Activated CD4-positive, alpha-beta memory T cell treated with anti-CD3 and anti-CD28 coated beads for 36 hours (primary cell): ENCODE results near the gene LRRC37A2. TPM values are rescaled to one million over a fixed set of nuclear protein-coding genes. Genes with fewer than 3 reads are reported as not detected.
A peak's percentile ranks its signal among the peaks of the same experiment; 100 is the strongest.
"Not testable (repeated sequence)": the region's sequence is repeated elsewhere in the genome, so short reads cannot be mapped to it uniquely, and the experiment has no call there.

Experiments
- CTCF ChIA-PET: fragments of 350-600 bp; sonication (Branson Sonifier 250); formaldehyde crosslinking; loops from one replicate; lab custom pipeline; 2021; ENCODE audit warnings: antibody characterized with exemption, inconsistent platforms; lab: Charles Lee
- POLR2A ChIA-PET: fragments of 350-600 bp; sonication (Branson Sonifier 250); formaldehyde crosslinking; loops from one replicate; lab custom pipeline; 2021; ENCODE audit warnings: antibody characterized with exemption; lab: Charles Lee
- DNase-seq: peaks from one replicate; pipeline ENCODE4 v3.0.0-alpha.2; 2020
- H3K27ac Mint-ChIP-seq: one replicate; pipeline ENCODE4 v1.8.0; 2021; ENCODE audit warnings: mixed read lengths
- H3K27me3 Mint-ChIP-seq: one replicate; pipeline ENCODE4 v1.8.0; 2021; ENCODE audit warnings: mixed read lengths
- H3K36me3 Mint-ChIP-seq: one replicate; pipeline ENCODE4 v1.8.0; 2021; ENCODE audit warnings: mixed read lengths
- H3K4me1 Mint-ChIP-seq: one replicate; pipeline ENCODE4 v1.8.0; 2021; ENCODE audit warnings: low read depth, mixed read lengths
- H3K4me3 Mint-ChIP-seq: one replicate; pipeline ENCODE4 v1.8.0; 2021; ENCODE audit warnings: mild to moderate bottlenecking, mixed read lengths
- H3K9me3 Mint-ChIP-seq: one replicate; pipeline ENCODE4 v1.8.0; 2021; ENCODE audit warnings: mixed read lengths
- intact Hi-C: fragments of 100-400 bp; cut with micrococcal nuclease; formaldehyde crosslinking; loops from one replicate; pipeline ENCODE4 v1.15.1; 2023
- total RNA-seq, 2 experiments: library from RNA; stranded (reverse); gene quantifications; one replicate each; pipeline ENCODE4 v1.2.3, GENCODE V29; 2021

LRRC37A2 gene
- total RNA-seq, result 10 to 100 TPM; 11.1 to 11.2 TPM

DNA sequence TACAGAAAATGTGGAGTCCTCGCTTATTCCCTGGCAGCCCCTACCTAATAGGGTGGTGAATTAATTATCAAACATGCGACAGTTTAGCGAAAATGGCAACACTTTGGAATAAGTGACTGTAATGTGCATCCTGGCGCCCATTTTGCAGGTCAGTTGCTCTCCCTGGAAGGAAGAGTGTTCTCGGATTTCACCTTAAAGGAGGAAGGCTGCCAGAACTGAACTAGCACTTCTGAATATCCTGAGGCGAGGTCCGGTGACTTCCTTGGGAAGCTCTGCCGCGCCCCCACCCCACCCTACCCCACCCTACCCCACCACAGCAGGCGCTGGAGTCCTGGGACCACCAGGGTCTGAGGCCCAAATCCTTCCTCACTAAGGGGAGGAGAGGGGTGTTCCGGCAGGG lies at the start of gene LRRC37A2:
LRRC37A2 (plus strand) TSS at position 301 of the 400 bp plus-strand sequence. CDS start 245 bp downstream, outside the sequence.
- DNase-seq, H3K27me3 Mint-ChIP-seq, H3K36me3 Mint-ChIP-seq, H3K9me3 Mint-ChIP-seq, CTCF ChIA-PET, intact Hi-C loops, H3K4me1 Mint-ChIP-seq, H3K27ac Mint-ChIP-seq, H3K4me3 Mint-ChIP-seq, POLR2A ChIA-PET: not testable (repeated sequence)

DNA sequence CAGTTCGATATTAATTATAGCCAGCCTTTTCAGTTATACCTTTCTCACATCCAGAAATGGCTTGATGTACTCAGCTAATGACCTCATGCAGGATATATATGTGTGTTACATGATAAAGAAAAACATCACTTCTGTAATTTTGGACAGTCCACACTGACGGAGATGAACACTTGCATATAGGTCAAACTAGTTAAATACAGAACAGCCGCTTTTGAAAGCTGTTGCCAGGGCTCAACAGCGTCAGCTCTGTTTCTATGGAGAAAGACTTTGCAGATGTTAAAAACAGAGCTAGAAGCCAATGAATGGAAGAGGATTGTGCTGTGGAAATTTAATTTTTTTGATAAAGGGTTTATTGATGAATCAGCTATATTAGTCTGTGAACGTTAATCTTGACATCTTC lies 44.6 kb upstream of the LRRC37A2 start:
- H3K4me1 Mint-ChIP-seq, H3K4me3 Mint-ChIP-seq, DNase-seq, intact Hi-C loops, H3K9me3 Mint-ChIP-seq, H3K36me3 Mint-ChIP-seq, H3K27me3 Mint-ChIP-seq, POLR2A ChIA-PET, CTCF ChIA-PET, H3K27ac Mint-ChIP-seq: not testable (repeated sequence)

DNA sequence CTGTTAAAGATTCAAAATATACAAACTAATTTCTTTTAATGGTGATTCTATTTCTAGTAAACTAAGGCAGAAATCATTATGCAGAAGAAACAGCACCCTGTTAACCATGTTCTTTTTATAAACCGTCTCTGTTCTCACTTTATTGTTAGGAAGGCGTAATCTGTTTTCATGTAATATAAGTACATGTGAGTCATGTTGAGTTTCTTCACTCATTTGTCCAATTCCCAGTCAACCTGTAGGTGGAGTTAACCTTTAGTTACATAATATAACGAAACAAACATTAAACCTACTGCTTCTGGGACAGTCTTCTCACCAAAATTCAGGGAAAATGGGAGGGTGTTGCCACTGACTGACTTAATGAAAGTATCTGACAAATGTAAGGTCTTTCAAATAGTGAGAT lies 37.8 kb upstream of the LRRC37A2 start:
- intact Hi-C loops, H3K36me3 Mint-ChIP-seq, DNase-seq, H3K4me3 Mint-ChIP-seq, H3K4me1 Mint-ChIP-seq, H3K9me3 Mint-ChIP-seq, POLR2A ChIA-PET, CTCF ChIA-PET, H3K27me3 Mint-ChIP-seq, H3K27ac Mint-ChIP-seq: not testable (repeated sequence)

DNA sequence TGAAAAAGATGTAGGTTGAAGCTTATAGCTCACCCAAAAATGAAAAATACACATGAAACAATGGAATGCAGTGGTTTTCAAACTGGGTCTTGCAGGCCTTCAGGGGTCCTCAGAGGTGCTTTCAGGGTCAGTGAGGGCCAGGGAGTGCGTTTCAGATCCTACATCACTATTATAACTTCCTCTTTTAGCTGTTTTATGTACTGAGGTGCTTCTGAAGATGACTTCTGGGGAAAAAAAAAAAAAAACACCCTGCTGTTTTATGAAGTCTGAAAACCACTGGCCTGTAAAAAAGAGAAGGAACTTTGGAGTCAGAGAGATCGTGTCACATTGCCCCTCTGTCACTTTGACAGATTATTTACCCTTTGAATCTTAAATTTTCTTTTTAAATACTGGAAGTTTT lies 36.7 kb upstream of the LRRC37A2 start:
- DNase-seq, H3K4me1 Mint-ChIP-seq, H3K27me3 Mint-ChIP-seq, H3K9me3 Mint-ChIP-seq, H3K36me3 Mint-ChIP-seq, CTCF ChIA-PET, H3K27ac Mint-ChIP-seq, POLR2A ChIA-PET, H3K4me3 Mint-ChIP-seq, intact Hi-C loops: not testable (repeated sequence)

DNA sequence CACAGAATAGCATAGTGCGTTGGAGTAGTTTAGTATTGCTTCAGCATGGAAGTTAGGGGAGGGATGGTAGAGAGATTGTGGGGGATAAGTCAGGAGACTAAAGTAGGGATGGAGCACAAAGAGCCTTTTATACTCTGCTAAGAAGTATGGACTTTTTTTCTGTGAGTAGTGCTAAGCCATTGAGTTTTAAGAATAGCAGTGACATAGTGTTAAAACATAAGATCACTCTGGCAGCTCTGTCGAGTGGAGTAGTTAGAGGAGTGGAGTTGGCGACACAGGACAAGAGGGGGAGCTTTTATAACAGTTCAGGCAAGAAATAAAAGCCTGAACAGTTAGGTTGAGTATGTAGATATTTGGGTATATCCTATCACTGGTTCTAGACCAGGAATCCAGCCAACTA lies 33.4 kb upstream of the LRRC37A2 start:
- H3K4me1 Mint-ChIP-seq, H3K36me3 Mint-ChIP-seq, POLR2A ChIA-PET, H3K27me3 Mint-ChIP-seq, H3K9me3 Mint-ChIP-seq, H3K27ac Mint-ChIP-seq, CTCF ChIA-PET, H3K4me3 Mint-ChIP-seq, DNase-seq, intact Hi-C loops: not testable (repeated sequence)

DNA sequence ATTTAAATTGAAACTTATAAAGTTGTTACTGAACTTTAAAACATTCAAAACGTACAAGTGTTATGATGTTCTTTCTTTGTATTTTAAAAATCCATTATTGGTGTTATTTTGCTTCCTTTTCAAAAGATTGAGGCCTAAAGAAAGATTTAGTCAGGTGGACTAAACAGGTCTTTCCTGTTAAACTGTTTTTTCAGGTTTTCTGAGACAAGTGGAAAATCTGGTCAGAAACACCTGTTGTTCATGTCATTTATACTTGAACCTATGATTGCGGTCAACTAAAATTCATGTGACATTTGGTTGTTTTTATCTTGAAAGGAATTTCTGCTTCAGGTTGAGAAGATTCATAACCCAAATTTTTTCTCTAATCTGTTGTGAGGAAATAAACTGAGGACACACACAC lies 31.0 kb upstream of the LRRC37A2 start:
- H3K9me3 Mint-ChIP-seq, H3K4me1 Mint-ChIP-seq, POLR2A ChIA-PET, DNase-seq, intact Hi-C loops, H3K27me3 Mint-ChIP-seq, H3K27ac Mint-ChIP-seq, H3K4me3 Mint-ChIP-seq, H3K36me3 Mint-ChIP-seq, CTCF ChIA-PET: not testable (repeated sequence)

DNA sequence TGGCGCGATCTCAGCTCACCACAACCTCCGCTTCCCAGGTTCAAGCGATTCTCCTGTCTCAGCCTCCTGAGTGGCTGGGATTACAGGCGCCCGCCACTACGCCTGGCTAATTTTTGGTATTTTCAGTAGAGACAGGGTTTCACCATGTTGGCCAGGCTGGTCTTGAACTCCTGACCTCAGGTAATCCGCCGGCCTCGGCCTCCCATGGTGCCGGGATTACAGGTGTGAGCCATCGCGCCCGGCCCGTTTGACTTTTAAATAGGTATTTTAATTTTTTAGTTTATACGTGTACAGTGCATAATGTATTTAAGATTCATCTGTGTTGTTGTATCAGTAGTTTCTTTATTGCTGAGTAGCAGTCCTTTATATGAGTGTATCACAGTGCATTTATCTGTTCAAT lies 20.2 kb upstream of the LRRC37A2 start:
- intact Hi-C loops, H3K27ac Mint-ChIP-seq, POLR2A ChIA-PET, H3K9me3 Mint-ChIP-seq, CTCF ChIA-PET, H3K36me3 Mint-ChIP-seq, H3K4me1 Mint-ChIP-seq, H3K4me3 Mint-ChIP-seq, H3K27me3 Mint-ChIP-seq: not testable (repeated sequence)
- peak; percentile 8 for DNase-seq

DNA sequence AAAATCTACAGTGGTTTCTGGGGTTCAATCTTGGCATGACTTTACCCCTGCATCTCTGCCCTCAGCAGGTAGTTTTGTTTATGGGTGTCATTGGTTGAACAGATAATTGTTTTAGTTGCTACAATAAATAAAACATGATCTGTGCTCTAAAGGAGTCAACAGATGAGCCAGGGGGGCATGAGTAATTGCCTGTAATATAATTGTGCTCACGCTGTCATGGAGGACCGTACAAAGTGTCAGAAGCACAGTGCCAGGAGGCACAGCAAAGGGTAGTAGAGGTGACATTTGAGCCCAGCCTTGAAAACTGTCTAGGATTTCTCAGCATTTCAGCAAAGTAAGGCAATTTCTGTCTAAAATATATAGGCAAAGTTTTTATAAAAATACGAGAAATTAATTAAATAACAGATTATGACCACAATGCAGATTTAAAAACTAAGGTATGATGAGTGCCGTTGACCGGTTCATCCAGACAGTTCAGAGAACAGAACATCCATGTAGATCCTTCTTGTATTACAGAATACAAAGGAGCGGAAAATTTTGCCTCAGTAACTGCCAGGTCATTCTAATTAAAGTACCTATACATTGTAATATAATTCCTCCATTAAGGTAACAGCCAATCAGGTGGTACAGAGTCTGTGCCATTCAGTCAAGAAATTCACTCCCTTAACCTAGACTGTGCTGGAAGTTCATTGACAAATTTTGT lies 12.7 kb upstream of the LRRC37A2 start:
- H3K4me3 Mint-ChIP-seq, DNase-seq, CTCF ChIA-PET, H3K9me3 Mint-ChIP-seq, POLR2A ChIA-PET, H3K4me1 Mint-ChIP-seq, H3K27me3 Mint-ChIP-seq, H3K27ac Mint-ChIP-seq, H3K36me3 Mint-ChIP-seq, intact Hi-C loops: not testable (repeated sequence)

DNA sequence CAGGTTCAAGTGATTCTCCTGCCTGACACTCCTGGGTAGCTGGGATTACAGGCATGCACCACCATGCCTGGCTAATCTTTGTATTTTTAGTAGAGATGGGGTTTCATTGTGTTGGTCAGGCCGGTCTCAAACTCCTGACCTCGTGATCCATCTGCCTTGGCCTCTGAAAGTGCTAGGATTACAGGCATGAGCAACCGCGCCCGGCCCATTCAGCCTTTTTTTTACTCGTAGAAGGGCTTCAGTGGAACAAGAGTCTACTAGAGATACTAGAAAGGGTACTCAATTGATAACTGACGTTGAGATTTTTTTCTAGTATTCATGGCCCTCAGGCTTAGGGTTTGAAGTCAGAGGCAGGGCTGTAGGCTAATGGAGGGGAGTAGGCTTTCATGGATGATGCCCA lies 6.4 kb upstream of the LRRC37A2 start:
- H3K4me1 Mint-ChIP-seq, intact Hi-C loops, H3K9me3 Mint-ChIP-seq, H3K27ac Mint-ChIP-seq, H3K27me3 Mint-ChIP-seq, DNase-seq, H3K36me3 Mint-ChIP-seq, CTCF ChIA-PET, H3K4me3 Mint-ChIP-seq, POLR2A ChIA-PET: not testable (repeated sequence)

DNA sequence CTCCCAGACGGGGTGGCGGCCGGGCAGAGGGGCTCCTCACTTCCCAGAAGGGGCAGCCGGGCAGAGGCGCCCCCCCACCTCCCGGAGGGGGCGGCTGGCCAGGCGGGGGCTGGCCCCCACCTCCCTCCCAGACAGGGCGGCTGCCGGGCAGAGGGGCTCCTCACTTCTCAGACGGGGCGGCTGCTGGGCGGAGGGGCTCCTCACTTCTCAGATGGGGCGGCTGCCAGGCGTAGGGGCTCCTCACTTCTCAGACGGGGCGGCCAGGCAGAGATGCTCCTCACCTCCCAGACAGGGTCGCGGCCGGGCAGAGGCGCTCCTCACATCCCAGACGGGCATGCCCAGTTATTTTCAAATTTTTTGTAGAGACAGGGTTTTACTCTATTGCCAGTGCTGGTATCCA lies 22.4 kb downstream of the LRRC37A2 start:
- CTCF ChIA-PET, POLR2A ChIA-PET, H3K4me1 Mint-ChIP-seq, H3K36me3 Mint-ChIP-seq, DNase-seq, H3K27ac Mint-ChIP-seq, H3K27me3 Mint-ChIP-seq, H3K4me3 Mint-ChIP-seq, intact Hi-C loops, H3K9me3 Mint-ChIP-seq: not testable (repeated sequence)

DNA sequence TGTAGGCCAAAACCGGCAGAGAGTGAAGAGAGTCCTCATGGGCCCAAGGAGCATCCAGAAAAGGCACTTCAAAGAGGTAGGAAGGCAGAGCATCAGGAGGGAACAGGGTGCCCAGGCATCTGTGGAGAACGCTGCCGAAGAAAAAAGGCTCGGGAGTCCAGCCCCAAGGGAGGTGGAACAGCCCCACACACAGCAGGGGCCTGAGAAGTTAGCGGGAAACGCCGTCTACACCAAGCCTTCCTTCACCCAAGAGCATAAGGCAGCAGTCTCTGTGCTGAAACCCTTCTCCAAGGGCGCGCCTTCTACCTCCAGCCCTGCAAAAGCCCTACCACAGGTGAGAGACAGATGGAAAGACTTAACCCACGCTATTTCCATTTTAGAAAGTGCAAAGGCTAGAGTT lies 36.3 kb downstream of the LRRC37A2 start:
- H3K27ac Mint-ChIP-seq, H3K27me3 Mint-ChIP-seq, H3K9me3 Mint-ChIP-seq, DNase-seq, CTCF ChIA-PET, H3K36me3 Mint-ChIP-seq, intact Hi-C loops, H3K4me3 Mint-ChIP-seq, H3K4me1 Mint-ChIP-seq, POLR2A ChIA-PET: not testable (repeated sequence)

DNA sequence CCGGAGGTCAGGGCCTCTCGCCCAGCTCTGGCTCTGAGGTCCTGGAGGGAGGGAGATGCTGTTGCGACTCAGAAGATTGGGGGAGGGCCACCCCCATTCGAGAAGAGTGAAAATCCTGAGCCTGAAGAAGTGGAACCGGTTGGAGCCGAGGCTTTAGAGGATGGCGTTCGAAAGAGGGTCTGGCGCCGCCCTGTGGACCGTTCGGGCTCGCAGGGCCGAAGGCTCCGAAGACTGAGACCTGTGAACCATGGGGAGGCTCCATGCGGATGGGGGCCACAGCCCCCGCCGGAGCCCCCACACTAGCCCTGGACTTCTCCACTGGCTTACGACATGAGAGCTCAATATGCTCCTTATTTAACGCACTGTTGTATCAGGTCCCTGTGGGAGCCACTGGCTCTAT lies 46.9 kb downstream of the LRRC37A2 start:
- DNase-seq, H3K27me3 Mint-ChIP-seq, H3K27ac Mint-ChIP-seq, H3K9me3 Mint-ChIP-seq, CTCF ChIA-PET, POLR2A ChIA-PET, intact Hi-C loops, H3K4me3 Mint-ChIP-seq, H3K36me3 Mint-ChIP-seq, H3K4me1 Mint-ChIP-seq: not testable (repeated sequence)

DNA sequence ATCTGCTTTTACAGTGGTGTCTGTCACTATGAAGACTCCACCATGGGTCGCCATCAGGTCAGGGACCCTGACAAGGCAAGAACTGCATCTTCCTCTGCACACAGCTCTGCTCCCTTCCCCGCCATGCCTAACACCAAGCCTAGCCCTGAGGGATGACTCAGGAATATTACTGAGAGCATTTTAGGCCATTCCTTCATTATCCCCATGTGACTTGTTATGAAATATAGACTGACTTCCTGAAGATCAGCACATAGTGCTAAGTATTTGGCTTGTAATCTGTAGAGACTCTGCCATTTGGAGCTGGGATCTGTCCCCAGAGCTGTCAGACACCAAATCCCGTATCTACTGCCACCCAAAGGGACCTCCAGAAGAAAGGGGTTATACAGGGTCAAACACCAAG lies 47.8 kb downstream of the LRRC37A2 start:
- H3K4me3 Mint-ChIP-seq, H3K9me3 Mint-ChIP-seq, H3K27me3 Mint-ChIP-seq, POLR2A ChIA-PET, H3K4me1 Mint-ChIP-seq, intact Hi-C loops, H3K36me3 Mint-ChIP-seq, H3K27ac Mint-ChIP-seq, DNase-seq, CTCF ChIA-PET: not testable (repeated sequence)
